Daoy (cell line): Measurements from ENCODE around the gene HOXC12. TPM values are rescaled to one million over a fixed set of nuclear protein-coding genes. Genes with fewer than 3 reads are reported as not detected.

ENCODE experiments used
- DNase-seq: peaks from one replicate; pipeline ENCODE4 v3.0.0-alpha.2; 2015; ENCODE audit warnings: low read depth
- total RNA-seq: library from RNA; depleted of rRNA; stranded (reverse); fragments of >200 nt; shearing (Covaris generic); gene quantifications from 2 replicates; pipeline ENCODE4 v1.2.3, GENCODE V29; 2014

HOXC12 gene
- total RNA-seq, 1 experiment from 2014 or later: 6.0 TPM

DNA sequence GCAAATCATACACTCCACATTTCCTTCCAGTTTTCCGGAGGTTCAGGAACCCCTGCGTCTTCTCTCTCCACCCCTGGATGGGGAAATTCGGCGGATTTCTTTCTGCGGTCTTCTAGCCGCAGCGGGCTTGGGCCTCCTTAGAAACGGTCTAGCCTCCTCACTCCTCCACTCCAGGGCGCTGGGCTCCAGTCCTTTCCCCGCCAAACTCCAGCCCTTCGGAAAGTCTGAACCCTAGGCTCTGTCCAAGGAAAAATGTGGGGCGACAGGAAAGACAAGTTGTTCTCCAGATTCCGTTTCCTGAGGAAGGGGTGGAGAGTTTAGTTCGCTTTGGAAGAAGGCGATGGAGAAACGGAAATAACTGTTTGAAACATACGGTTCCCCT, 28.9 kb downstream of the HOXC12 start:
- no peak for DNase-seq

DNA sequence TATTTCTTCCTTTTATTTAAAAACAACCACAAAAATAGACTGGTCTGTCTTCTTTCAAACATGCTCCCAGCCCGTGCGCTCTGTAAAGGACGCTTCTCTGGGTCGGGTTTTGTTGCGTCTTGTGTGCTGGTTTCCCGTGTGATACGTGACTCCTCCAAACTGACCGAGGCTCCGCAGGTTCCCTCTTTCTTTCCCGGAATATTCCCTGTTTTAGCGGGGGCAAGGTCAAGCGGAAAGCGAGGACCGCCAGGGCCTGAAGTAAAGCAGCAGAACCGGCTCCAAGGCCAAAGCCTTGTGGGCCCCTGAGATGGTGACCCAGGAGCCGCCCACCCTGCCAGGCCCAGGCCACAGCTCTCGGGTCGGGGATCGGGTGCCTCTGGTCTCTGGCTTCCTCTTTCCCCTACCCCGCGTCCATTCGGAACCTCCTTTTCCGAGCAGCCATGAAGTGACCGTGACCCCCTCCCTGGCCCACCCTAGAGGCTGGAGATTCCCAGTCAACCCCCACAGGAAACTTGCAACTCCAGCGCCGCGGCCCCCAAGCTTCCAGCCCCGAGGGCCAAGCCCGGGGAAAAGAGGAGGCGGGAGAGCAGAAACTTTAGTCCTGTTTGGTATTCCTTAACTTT, 29.4 kb downstream of the HOXC12 start:
- no peak for DNase-seq

DNA sequence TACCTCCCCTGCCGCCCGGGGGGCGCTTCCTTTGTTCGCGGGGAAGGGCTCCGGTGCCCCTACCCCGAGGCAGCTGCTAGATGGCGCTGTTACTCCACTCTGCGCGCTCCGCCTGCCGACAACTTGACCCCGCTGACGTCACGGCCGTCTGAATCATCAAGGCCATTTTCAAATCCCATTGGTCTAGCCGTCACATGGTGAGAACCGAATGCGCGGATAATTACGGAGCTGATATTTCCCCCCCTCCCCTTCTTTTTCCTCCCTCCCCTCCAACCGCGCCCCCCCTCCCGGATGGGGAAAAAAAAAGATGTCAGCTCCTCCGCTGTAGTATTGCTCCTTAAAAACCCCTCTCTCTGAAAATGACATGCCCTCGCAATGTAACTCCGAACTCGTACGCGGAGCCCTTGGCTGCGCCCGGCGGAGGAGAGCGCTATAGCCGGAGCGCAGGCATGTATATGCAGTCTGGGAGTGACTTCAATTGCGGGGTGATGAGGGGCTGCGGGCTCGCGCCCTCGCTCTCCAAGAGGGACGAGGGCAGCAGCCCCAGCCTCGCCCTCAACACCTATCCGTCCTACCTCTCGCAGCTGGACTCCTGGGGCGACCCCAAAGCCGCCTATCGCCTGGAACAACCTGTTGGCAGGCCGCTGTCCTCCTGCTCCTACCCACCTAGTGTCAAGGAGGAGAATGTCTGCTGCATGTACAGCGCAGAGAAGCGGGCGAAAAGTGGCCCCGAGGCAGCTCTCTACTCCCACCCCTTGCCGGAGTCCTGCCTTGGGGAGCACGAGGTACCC, 30.4 kb downstream of the HOXC12 start, which contains the start of gene HOXC10:
TSS of gene HOXC10 (plus strand) at position 246 of the 791 bp plus-strand sequence. CDS start at position 360, 114 bp downstream.
- DNase-seq: peak; percentile 98

DNA sequence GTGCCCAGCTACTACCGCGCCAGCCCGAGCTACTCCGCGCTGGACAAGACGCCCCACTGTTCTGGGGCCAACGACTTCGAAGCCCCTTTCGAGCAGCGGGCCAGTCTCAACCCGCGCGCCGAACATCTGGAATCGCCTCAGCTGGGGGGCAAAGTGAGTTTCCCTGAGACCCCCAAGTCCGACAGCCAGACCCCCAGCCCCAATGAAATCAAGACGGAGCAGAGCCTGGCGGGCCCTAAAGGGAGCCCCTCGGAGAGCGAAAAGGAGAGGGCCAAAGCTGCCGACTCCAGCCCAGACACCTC, 30.9 kb downstream of the HOXC12 start:
- DNase-seq: no peak

DNA sequence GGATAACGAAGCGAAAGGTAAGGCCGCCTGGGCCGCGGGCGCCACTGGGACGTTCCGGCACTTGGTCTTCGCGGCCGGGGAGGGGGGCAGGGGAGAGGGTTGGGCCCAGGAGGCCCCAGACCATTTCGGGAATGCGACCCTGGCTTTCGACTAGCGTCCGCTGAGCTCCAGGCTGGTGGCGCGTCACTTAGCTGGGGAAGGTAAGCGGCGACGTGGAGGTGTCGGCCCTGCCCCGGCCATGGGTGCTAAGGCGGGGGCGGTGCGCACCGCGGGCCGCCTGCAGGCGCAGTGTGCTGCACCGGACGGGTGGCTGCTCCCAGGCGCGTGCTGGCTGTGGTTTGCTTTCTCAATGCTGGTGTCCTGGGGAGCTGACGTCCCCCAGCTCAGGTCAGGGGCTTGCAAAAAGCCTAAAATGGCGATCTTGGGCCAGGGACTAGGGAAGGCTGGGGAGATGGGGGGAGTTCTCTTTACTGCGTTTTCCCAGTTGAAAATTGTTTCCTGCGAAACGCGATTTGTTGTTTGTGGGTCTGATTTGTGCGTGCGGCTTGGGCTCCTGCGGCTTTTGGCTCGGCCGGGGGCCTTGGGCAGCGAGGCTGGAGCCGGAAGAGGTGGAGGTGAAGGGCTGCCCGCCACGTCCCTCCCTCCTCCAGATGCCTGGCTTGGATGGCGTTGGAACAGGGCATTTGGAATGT, 31.4 kb downstream of the HOXC12 start:
- peak; percentile 78 for DNase-seq

DNA sequence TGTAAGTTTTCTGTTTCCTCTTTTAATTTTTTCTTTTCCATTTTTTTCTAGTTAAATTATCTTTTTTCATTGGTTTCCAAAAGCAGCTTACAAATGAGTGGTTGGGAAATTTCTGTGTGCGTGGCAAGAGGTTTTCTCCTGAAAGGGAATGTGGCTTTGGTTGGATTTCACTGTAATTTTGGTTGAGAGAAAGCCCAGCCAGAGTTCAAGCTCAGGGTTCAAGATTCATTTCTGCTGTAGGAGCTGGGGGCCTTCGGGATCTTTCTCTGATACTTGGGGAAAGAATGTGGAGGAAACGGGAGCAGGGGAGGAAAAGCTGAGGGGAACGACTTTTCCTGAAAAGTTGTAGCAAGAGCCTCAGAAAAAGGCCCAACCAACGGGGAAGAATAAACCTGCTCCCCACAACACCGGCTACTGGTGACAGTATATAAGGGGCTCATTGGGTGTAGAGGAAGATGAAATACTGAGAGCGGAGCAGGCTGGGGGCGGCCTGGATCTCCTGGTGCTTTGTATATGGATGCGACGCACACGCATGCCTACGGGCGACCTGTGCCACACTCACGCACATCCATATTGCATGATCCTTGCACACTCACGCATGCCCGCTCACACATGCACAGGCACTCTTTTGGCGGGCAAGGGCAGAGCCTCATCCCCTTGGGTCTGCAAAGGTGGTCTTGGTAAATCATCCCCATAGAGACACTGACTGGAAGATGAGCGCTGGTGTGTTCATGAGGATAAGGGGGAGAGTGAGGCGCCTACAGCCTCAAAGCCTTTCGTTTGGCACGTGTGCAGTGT, 32.2 kb downstream of the HOXC12 start:
- no peak for DNase-seq

DNA sequence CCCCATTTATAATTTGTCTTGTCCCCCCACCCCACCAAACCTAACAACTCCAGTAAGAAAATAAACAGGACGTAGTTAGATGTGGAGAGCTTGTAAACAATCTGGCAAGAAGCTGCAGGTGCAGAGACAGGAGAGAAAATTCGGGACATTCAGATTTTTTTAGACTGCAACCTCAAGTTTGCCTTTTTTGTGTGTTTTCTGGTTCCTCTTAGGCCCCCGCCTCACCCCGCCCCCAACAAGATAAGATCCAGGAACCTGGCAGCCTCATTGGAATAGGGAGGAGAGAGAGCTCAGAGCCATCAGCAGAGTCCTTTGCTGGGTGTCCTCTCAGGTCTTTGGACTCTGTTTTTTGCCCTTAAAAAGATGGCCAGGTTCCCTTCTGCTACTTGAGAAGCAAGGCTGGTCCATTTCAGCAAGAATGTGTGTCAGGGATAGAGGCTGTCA, 33.1 kb downstream of the HOXC12 start:
- no peak for DNase-seq

DNA sequence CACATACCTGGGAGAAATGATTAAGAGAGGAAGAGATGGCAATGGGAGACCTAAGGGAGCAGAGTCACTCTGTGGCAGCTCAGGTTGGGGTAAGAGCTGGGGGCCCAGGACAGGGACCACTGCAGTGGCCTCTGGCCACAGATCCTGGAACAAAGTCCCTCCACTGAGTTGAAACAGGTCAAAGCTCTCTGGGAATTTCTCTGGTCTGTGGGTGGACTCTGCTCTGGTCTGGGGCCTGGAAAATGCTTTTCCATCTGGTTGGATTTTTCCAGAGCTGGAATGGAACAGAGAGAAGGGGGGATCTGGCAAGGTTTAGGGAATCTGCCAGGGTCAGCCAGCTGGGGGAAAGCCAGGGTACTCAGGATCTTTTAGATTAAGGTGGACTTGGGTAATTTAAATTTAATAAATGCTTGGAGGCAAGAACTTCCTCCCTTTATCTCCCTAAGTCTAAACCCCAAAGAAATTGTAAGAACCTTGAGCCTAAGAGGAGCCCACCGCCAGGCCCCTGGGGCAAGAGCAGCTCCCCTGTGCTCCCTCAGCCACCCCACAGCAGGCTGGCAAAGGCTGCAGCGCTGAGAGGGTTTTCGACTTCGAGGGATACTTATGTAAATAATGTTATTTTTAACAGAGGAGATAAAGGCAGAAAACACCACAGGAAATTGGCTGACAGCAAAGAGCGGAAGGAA, 34.0 kb downstream of the HOXC12 start:
- no peak for DNase-seq

DNA sequence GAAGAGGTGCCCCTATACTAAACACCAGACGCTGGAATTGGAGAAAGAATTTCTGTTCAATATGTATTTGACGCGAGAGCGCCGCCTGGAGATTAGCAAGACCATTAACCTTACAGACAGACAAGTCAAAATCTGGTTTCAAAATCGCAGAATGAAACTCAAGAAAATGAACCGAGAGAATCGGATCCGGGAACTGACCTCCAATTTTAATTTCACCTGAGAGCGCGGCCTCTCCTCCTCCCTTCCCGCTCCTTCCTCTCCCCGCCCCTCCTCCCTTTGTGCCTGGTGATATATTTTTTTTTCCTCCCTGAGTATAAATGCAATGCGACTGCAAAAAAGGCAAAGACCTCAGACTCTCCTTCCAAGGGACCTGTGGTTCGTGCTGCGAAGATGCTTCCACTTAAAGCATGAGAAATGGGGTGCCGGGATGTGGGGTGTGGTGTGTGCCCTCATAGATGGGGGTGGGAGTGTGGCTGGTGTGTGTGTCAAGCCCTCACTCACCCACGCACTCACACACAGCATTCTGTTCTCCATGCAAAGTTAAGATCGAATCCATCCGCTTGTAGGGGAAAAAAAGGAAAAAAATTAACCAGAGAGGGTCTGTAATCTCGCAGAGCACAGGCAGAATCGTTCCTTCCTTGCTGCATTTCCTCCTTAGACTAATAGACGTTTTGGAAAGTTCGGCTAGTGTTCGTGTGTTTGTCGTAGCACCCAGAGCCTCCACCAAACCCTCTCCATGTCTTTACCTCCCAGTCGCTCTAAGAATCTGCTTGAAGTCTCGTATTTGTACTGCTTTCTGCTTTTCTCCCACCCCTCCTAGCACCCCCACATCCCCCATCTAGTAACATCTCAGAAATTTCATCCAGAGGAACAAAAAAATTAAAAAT, 34.8 kb downstream of the HOXC12 start:
- DNase-seq: peak; percentile 77

DNA sequence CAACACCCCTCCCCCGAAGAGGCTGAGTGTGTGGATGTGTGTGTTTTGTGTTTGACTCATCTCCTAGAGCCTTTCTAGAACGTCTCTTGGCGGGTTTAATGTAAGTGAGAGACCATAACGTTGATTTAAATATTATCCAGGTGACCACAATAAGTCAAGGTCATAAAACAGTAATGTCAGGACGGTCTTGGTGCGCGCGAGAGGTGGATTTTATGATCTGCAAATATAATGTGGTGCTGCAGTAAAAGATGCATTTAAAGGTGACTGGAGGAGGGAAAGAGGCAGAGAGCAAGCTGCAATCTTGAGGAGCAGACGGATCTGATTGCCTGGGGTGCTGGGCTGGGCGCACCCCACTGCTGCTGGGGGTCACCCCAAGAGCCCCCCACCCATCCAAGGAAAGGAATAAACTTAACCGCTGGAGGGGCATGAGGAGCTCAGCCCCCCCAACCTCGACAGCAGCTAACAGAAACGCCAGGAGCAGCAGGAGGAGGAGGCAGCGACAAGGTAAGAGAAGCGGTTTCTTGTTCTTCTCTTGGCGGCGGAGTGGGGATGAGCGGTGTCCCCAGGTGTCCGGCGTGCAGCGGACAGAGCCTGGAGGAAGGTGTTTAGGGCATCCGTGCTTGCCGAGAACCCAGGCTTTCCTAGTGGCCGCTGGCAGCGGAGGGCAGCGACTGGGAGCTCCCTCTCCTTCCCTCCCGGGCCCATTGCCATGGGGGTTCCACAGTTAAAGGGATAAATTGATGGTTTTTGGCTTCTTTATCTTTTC, 35.8 kb downstream of the HOXC12 start:
- no peak for DNase-seq

DNA sequence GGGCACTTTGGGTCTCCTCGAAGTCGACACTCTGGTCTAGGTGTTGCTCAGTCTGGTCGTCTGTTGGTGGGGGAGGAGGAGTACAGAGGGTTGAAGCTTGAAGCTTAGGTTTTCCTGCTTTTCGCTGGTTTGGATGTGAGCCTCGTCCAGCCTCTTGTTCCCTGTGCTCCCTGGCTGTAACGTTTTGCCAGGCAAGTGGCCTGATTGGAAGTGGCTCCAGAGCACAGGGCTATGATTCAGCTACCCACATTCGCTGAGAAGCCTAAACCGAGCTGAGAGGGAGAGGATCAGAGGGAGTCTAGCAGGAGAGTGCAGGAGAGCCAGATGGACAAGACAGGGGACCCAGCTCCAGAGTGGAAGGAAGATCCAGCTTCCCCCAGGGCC, 36.4 kb downstream of the HOXC12 start:
- peak; percentile 87 for DNase-seq

DNA sequence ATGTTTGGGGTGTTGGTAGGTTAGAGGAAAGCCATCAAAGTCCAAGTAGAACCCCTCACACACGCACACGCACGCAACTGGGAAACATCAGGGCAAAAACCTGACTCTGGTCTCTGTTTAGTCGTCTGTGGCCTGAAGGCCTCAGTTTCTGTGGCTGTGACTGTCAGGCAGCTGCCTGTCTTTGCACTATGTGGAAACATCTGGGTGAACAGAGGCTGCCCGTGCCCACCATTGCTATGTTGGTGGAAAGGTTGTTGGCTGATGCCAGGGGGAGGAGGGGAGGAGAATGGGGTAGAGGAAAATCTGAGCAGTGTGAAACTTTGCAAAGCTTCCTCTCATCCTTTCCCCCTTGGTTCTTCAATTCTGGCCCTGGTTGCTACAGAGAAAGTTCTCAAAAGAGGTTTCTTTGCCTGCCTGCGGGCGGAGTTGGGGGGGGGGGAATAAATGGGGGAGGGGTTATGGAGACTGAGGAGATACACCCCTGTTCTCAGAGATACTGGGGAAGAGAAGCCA, 37.7 kb downstream of the HOXC12 start:
- DNase-seq: no peak

DNA sequence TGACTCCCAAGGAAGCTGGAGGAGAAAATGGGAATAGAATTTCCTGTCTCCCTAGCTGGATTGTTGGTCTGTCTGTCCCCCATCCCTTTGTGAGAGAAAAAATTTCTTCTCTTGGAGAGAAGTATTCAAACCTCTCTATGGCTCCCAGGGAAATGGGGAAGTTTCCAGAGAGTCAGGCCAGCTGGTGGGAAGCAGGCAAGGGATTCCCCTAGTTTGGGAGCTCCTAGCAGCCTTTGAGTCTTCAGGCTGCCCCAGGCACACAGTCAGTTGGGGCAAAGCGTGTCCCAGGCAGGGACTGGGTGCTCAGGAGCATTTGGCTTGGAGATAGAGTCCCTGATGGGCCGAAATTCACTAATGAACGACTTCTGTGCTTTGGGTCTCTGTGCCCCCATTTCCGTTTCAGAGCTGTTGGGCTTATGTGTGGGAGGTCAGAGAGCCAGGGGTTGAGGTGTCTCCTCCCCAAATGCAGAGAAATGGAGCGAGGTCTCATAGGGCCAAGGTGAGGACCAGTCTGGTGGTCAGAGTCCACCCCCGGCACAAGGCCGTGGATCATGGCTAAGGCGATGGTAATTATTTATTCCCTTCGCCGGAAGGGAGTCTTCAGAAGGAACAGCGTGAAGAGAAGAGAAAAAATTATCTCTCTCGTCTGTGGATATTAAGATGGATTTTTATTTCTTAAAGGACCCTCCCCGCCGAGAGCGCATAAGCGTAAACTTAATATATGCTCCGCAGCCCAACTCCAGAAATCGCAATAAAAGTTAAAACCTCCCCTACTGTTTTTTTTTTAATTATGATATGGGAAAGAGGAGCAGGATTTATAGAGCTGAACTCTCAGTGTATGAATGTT, 38.7 kb downstream of the HOXC12 start:
- no peak for DNase-seq

DNA sequence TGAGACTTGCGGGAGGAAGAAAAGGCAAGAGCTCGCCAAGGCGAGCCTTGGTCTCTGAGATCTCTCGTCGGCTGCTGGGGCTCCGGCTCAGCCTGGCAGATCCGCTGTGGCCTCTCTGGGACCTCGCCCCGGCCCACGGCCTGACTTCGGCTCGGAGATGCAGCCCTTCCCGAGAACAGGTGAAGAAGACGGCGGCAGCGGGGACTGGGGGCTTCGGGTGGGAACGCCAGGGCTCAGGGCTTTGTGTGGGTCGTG, 39.2 kb downstream of the HOXC12 start:
- no peak for DNase-seq

DNA sequence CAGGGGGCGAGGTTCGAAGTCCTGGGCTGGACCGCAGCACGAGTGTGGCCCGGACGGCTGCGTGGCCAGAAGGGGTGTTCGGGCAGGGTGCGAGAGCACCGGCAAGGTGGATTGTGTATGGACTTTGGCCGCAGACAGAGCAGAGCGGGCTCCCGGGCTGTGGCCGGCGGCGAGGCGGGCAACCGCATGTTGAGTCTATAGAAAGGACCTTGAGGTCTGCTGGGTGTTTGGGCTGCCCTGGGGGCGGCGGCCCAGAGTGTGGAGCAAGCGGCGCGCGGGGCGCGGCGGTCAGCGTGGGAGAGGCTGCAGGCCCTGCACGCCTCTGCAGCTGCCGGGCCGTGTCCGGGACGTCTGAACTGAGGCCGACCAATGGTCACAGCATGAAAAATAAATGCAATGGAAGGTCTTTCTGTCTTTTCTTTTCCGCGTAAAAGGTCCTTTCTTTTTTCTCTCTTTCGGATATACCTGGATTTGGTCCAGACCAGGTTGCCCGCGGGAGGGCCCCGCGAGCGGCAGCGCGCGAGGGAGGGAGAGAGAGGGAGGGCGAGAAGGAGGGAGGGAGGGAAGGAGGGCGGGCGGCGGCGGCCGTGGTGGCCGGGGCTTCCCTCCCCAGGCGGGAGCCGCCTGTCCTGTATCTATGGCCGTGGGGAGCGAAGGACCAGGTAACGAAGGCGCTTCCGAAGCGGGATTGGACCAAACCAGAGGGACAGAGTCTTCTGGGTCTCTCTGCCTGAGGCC, 39.7 kb downstream of the HOXC12 start:
- DNase-seq: peak; percentile 56

DNA sequence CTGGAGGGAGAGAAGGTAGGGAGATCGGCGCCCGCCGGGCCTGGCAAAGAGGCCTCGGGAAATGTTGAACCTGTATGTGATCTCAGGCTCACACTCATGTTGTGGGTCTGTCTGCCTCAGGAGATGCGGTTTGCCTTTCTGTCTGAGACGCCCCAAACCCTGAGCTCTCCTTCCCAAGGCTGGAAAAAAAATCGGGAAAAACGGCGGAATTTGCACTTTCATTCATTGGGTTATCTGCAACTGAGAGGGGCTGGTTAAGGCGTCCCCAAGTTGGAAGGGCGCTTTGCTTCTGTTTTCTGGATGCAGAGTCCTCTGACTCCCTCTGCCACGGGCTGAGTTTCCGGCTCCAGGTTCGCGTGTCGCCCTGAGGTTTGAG, 40.3 kb downstream of the HOXC12 start:
- no peak for DNase-seq

DNA sequence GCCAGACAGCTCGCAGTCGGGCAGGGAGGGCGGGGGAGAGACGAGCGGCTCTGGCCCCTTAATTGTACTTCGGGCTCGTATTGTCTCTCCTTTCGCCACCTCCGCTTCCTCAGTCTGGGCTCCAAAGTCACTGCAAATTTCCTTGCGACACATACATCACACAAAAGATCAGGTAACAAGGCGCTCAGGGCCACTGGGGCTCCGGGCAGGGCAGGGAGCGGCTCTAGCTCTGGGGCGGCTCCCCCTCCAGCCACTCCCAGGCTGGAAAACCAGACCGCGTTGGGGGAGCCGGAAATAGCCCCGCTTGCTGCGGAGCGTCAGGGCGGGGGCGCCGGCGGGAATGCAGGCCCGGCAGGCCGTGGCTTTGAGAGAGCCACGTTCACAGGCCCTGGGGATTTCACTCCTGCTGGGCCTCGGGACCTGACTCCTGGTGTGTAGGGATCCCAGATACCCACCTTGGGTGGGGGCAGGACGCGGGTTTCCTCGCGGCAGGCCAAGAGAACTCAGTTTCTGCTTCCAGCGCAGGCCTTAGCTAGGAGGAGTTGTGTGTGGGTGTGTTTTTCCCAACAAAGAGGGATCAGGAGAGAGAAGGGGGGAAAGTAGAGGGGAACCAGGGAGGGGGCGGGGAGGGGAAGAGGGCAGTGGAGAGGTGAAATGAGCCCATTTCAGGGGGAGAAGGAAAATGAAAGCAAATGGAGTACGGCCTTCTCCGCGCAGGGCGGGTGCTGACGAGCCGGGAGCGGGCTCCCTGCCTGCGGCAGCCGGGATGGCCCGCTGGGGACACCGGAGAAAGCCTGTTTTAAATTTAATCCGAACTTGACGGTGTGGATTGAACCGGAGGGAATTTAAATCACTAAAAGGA, 40.9 kb downstream of the HOXC12 start:
- peak; percentile 91 for DNase-seq
